Epithelial cell of proximal tubule (primary cell): ENCODE results near the gene ETFB. TPM values are rescaled to one million over a fixed set of nuclear protein-coding genes. Genes with fewer than 3 reads are reported as not detected.

Experiments
- DNase-seq: peaks from one replicate; pipeline ENCODE4 v3.0.0-alpha.2; 2011; ENCODE audit warnings: low read depth
- H3K4me3 ChIP-seq: 2 replicates; pipeline ENCODE4 v1.5.1; 2011; ENCODE audit warnings: low read depth, mild to moderate bottlenecking, low read length
- CTCF ChIP-seq: conservative IDR thresholded peaks from 2 replicates; pipeline ENCODE4 v1.5.1; 2012; ENCODE audit warnings: low read depth, mild to moderate bottlenecking, low read length
- total RNA-seq: library from RNA; depleted of rRNA; stranded (reverse); fragments of >200 nt; gene quantifications from 2 replicates; pipeline ENCODE4 v1.2.3, GENCODE V29; 2015

Gene ETFB
- total RNA-seq, 1 donor from 2014 or later = 56.0 TPM

- DNase-seq = no peak
- no peak overlapping the region for H3K4me3 ChIP-seq
- TF ChIP-seq CTCF = no peak
These were observed 64.9 kb downstream of the ETFB start for GRCh38 chr19:51301266-51301665.

GRCh38 chr19:51297406-51297805 is 68.8 kb downstream of the ETFB start:
- H3K4me3 ChIP-seq = no peak overlapping the region
- no peak for DNase-seq
- TF ChIP-seq CTCF = no peak

- no peak overlapping the region for H3K4me3 ChIP-seq
- TF ChIP-seq CTCF = peak; percentile 30
- no peak for DNase-seq
These were observed 69.7 kb downstream of the ETFB start for GRCh38 chr19:51296336-51297093.

- TF ChIP-seq CTCF = no peak
- no peak for DNase-seq
- no peak overlapping the region for H3K4me3 ChIP-seq
These were observed 70.6 kb downstream of the ETFB start for GRCh38 chr19:51295382-51296126.

Other genes with a start within 250 kb of the ETFB start
- not detected in 2 replicates for gene SIGLEC9, start 241.5 kb downstream of the ETFB start, total RNA-seq
- not detected in 2 replicates for gene SIGLEC7, start 224.1 kb downstream of the ETFB start, total RNA-seq
- gene CD33, start 141.3 kb downstream of the ETFB start, total RNA-seq = not detected in 2 replicates
- not detected in 2 replicates for gene SIGLECL1, start 115.3 kb downstream of the ETFB start, total RNA-seq
- 0.06 TPM in 1 of 2 replicates, not detected in the other for gene IGLON5, start 54.7 kb downstream of the ETFB start, total RNA-seq
- 0.51 and 0.92 TPM in 2 replicates for gene VSIG10L, start 24.2 kb downstream of the ETFB start, total RNA-seq
- gene CLDND2, start 2.6 kb upstream of the ETFB start, total RNA-seq = not detected in 2 replicates
- not detected in 2 replicates for gene NKG7, start 6.3 kb upstream of the ETFB start, total RNA-seq
- not detected in 2 replicates for gene LIM2, start 21.6 kb upstream of the ETFB start, total RNA-seq
- gene C19orf84, start 24.2 kb upstream of the ETFB start, total RNA-seq = not detected in 2 replicates
- gene SIGLEC10, start 51.3 kb upstream of the ETFB start, total RNA-seq = not detected in 2 replicates
- gene SIGLEC8, start 92.1 kb upstream of the ETFB start, total RNA-seq = not detected in 2 replicates
- not detected in 2 replicates for gene CEACAM18, start 112.2 kb upstream of the ETFB start, total RNA-seq
- not detected in 2 replicates for gene SIGLEC12, start 135.4 kb upstream of the ETFB start, total RNA-seq
- not detected in 2 replicates for gene SIGLEC6, start 165.3 kb upstream of the ETFB start, total RNA-seq
- gene ZNF175, start 204.9 kb upstream of the ETFB start, total RNA-seq = 1.7 and 4.2 TPM in 2 replicates